ENCODE data around the gene CACNA1G.

Gene CACNA1G

DNA sequence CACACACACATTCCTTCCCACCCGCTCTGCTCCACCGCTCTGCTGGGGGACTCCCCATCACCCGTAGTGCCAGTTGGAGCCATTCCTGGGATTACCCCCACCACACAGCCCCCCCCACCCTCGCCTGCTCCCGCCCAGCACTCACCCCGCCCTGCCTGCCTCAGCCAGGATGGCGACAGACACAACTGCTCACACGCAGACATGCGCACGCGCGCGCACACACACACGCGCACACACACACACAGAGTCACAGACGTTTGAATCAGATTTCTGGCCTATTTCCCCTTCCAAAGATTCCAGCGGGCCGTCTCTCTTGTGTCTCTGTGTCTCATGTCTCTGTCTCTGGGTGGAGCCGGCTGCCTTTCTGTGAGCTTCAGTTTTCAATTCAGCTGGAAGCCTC lies 4.4 kb downstream of the CACNA1G start:
- ATAC-seq (ENCODE audit: insufficient read depth, low read depth) (no peak), DNase-seq (no peak)
- Histone ChIP-seq H4K20me1 (ENCODE audit: insufficient read depth, low read length) (peaks cover 6% of the 10 kb centered on the region; the same call in 1 of the 2 replicates), H3K4me1 (ENCODE audit: insufficient read depth, low read length) (no peaks in the 10 kb centered on the region), H3K4me3 (ENCODE audit: low read depth in 1 of 2, low read length in 2 of 2) (no peak overlapping the region), H3K9ac (ENCODE audit: low read depth, low read length) (no peak overlapping the region), H2AFZ (ENCODE audit: low read depth, low read length) (no peak overlapping the region), H3K79me2 (ENCODE audit: insufficient read depth, low read length) (no peaks in the 10 kb centered on the region), H3K4me2 (ENCODE audit: insufficient read depth, low read length) (no peak overlapping the region), H3K36me3 (ENCODE audit: insufficient read depth, low read length) (no peaks in the 10 kb centered on the region), H3K9me3 (ENCODE audit: insufficient read depth, low read length, severe bottlenecking) (no peaks in the 10 kb centered on the region), H3K27me3 (ENCODE audit: insufficient read depth, low read length, poor library complexity) (peaks cover 28% of the 10 kb centered on the region), H3K27ac (ENCODE audit: low read length) (no peak overlapping the region)
- TF ChIP-seq EZH2 (IDR thresholded peaks at IDR 0.05; ENCODE audit: borderline replicate concordance, low read depth, low read length, severe bottlenecking), result no peak
- TF ChIP-seq, protein P1, sequence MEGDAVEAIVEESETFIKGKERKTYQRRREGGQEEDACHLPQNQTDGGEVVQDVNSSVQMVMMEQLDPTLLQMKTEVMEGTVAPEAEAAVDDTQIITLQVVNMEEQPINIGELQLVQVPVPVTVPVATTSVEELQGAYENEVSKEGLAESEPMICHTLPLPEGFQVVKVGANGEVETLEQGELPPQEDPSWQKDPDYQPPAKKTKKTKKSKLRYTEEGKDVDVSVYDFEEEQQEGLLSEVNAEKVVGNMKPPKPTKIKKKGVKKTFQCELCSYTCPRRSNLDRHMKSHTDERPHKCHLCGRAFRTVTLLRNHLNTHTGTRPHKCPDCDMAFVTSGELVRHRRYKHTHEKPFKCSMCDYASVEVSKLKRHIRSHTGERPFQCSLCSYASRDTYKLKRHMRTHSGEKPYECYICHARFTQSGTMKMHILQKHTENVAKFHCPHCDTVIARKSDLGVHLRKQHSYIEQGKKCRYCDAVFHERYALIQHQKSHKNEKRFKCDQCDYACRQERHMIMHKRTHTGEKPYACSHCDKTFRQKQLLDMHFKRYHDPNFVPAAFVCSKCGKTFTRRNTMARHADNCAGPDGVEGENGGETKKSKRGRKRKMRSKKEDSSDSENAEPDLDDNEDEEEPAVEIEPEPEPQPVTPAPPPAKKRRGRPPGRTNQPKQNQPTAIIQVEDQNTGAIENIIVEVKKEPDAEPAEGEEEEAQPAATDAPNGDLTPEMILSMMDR (IDR thresholded peaks at IDR 0.05; ENCODE audit: borderline replicate concordance, extremely low read depth, low read length, poor library complexity, severe bottlenecking), result no peak

DNA sequence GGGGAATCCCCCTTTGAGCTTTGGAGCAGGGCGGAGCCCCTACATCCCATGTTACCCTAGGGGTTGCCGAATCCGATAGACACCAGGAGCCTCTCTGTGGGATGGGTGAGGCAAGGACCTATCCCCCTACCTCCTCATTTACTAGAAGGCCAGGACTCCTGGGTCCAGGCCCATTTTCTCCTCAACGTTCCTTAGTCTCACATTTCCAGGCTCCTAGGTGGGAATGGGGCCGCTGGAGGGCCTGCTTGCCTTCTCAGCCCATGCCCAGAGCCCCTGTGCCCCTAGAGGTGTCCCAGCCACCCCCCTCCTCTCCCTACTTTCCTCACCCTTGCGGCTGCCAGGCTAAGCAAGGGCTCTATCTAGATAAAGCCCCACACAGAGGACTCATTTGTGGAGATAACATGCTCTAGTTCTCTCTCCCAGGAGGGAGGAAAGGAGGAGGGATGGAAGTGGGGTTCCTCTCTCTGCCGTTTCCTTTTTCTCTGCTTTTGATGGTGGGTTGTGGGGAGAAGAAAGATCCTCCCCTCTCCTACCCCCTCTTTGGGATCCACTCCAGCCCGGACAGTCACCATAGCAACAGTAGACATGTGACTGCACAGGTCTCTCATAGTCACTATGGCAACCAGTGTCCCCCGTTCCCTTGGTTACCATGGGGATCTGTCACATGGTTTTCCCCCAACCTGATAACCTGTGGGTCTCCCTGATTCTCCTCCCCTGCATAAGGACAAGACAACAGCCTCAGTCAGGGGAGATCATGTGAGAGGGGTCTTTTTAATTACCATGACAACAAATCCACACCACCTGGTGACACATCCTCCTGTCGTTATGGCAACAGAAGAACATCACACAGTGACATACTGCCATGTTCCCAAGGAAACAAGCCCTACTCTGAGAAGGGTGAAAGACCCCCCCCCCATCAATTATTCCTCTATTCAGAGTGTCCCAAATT lies 5.2 kb downstream of the CACNA1G start:
- no peak overlapping the region for H3K4me2 ChIP-seq (ENCODE audit: insufficient read depth, low read length)
- no peaks in the 10 kb centered on the region for H3K79me2 ChIP-seq (ENCODE audit: insufficient read depth, low read length)
- no peak for ATAC-seq (ENCODE audit: insufficient read depth, low read depth)
- H3K4me3 ChIP-seq (ENCODE audit: low read depth in 1 of 2, low read length in 2 of 2), result no peak overlapping the region
- no peak overlapping the region for H3K27ac ChIP-seq (ENCODE audit: low read length)
- H3K4me1 ChIP-seq (ENCODE audit: insufficient read depth, low read length), result no peaks in the 10 kb centered on the region
- peaks cover 28% of the 10 kb centered on the region for H3K27me3 ChIP-seq (ENCODE audit: insufficient read depth, low read length, poor library complexity)
- peaks cover 6% of the 10 kb centered on the region; the same call in 1 of the 2 replicates for H4K20me1 ChIP-seq (ENCODE audit: insufficient read depth, low read length)
- H2AFZ ChIP-seq (ENCODE audit: low read depth, low read length), result no peak overlapping the region
- no peaks in the 10 kb centered on the region for H3K36me3 ChIP-seq (ENCODE audit: insufficient read depth, low read length)
- H3K9ac ChIP-seq (ENCODE audit: low read depth, low read length), result no peak overlapping the region
- no peaks in the 10 kb centered on the region for H3K9me3 ChIP-seq (ENCODE audit: insufficient read depth, low read length, severe bottlenecking)
- no peak for TF ChIP-seq EZH2 (IDR thresholded peaks at IDR 0.05; ENCODE audit: borderline replicate concordance, low read depth, low read length, severe bottlenecking)
- TF ChIP-seq, protein P1 (IDR thresholded peaks at IDR 0.05; ENCODE audit: borderline replicate concordance, extremely low read depth, low read length, poor library complexity, severe bottlenecking), result no peak
- DNase-seq, result no peak

DNA sequence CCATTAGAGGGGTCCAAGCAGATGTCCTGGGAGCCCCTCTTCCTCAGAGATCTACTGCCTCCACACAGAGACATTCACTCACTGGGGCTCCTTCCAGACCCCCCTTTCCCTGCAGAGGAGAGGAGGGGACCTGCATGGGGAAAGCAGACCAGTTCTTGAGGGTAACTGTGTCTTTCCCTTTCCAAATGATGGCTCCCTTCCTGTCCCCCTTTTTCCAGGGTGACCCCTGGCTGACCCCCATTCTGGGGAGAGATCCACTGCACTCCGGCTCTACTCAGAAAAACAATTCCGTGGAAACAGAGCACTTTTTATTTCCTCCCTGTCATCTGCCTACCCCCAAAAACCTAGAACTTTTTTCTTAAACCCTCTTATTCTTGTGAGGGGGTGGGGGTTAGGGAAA lies 6.4 kb downstream of the CACNA1G start:
- Histone ChIP-seq H4K20me1 (ENCODE audit: insufficient read depth, low read length) (peaks cover 6% of the 10 kb centered on the region; the same call in 1 of the 2 replicates), H3K79me2 (ENCODE audit: insufficient read depth, low read length) (no peaks in the 10 kb centered on the region), H3K4me3 (ENCODE audit: low read depth in 1 of 2, low read length in 2 of 2) (no peak overlapping the region), H2AFZ (ENCODE audit: low read depth, low read length) (no peak overlapping the region), H3K36me3 (ENCODE audit: insufficient read depth, low read length) (no peaks in the 10 kb centered on the region), H3K9me3 (ENCODE audit: insufficient read depth, low read length, severe bottlenecking) (no peaks in the 10 kb centered on the region), H3K27me3 (ENCODE audit: insufficient read depth, low read length, poor library complexity) (peaks cover 28% of the 10 kb centered on the region), H3K4me1 (ENCODE audit: insufficient read depth, low read length) (no peaks in the 10 kb centered on the region), H3K9ac (ENCODE audit: low read depth, low read length) (no peak overlapping the region), H3K27ac (ENCODE audit: low read length) (no peak overlapping the region), H3K4me2 (ENCODE audit: insufficient read depth, low read length) (no peak overlapping the region)
- ATAC-seq (ENCODE audit: insufficient read depth, low read depth) (no peak), DNase-seq (no peak)
- TF ChIP-seq, protein P1 (IDR thresholded peaks at IDR 0.05; ENCODE audit: borderline replicate concordance, extremely low read depth, low read length, poor library complexity, severe bottlenecking), result no peak
- TF ChIP-seq EZH2 (IDR thresholded peaks at IDR 0.05; ENCODE audit: borderline replicate concordance, low read depth, low read length, severe bottlenecking), result no peak
